Lower leg skin (tissue), 4 donors: ENCODE measurements around the gene CCDC142. TPM values are rescaled to one million over a fixed set of nuclear protein-coding genes. Genes with fewer than 3 reads are reported as not detected.

Experiments used
- DNase-seq, 2 donors: peaks; one replicate each; pipeline ENCODE4 v3.0.0-alpha.2; 2019; ENCODE audit warnings: low spot score in 2 of 2
- H3K4me3 ChIP-seq: fragments of 200-600 bp; sonication (generic); 2 replicates; pipeline ENCODE4 v1.5.1; 2017; ENCODE audit warnings: mild to moderate bottlenecking, low read depth; ENCODE audit not compliant: poor library complexity, severe bottlenecking
- CTCF ChIP-seq, 3 donors: fragments of 450-650 bp; IDR thresholded peaks; one replicate each; pipeline ENCODE4 v1.5.1; 2016; ENCODE audit warnings: antibody characterized with exemption in 3 of 3, mild to moderate bottlenecking in 3 of 3, moderate library complexity in 2 of 3
- POLR2A ChIP-seq, 2 donors: fragments of 450-650 bp; IDR thresholded peaks; one replicate each; pipeline ENCODE4 v1.6.1; 2016 to 2017; ENCODE audit warnings: antibody characterized with exemption in 2 of 2, mild to moderate bottlenecking in 1 of 2, moderate library complexity in 1 of 2
- WGBS, 2 donors: methylation state at CpG; one replicate each; pipeline ENCODE4 v1.1.5; 2018; 5-methylcytosine and 5-hydroxymethylcytosine counted together
- intact Hi-C: fragments of 100-400 bp; cut with DNase I; formaldehyde crosslinking; loops from one replicate; pipeline ENCODE4 v1.15.0; 2023; ENCODE audit warnings: low total_unique reads
- total RNA-seq, 4 donors: library from RNA; depleted of rRNA; stranded (reverse); fragments of >200 nt; gene quantifications; one replicate each; pipeline ENCODE4 v1.1.0, GENCODE V29; 2016

Gene CCDC142
- total RNA-seq, 4 donors from 2014 or later, result 11.7 to 16.1 (median 13.4) TPM

DNA sequence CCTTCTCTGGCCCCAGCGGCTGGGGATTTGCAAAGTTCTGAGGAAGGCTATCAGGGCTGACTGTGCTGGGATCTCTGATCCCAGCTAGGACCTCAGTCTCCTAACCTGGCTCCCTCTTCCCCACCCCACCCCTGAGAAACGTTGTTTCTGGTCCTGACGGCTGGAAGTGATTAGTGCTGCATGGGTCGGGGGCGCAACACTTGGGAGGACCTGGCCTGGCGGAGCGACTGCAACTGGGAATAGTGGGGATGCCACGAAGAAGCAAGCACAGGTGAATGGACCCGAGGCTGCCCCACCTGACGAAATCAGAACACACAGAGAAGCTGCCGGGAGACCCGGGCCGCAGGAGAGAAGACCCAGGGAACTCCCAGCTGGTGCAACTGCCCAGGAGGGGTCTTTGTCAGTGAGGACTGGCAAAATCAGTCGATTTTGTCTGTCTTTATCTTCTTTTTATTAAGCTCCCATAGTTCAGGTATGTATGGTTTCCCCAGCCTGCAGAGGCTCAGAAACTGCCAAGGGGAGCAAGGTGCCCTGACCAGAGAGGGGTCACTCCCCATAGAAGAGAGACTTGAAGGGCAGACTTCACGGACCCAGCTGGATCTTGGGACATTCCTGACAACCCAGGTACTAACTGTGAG, 17.3 kb upstream of the CCDC142 start:
- TF ChIP-seq POLR2A (IDR thresholded peaks at IDR 0.05), result no peak
- TF ChIP-seq CTCF (IDR thresholded peaks at IDR 0.05), result no peak
- DNase-seq, result no peak
- WGBS, 2 donors, result 72 to 76% methylated on average over 15 of the region's 15 CpGs
- no peak overlapping the region for H3K4me3 ChIP-seq
- intact Hi-C loops, result no loop called here

DNA sequence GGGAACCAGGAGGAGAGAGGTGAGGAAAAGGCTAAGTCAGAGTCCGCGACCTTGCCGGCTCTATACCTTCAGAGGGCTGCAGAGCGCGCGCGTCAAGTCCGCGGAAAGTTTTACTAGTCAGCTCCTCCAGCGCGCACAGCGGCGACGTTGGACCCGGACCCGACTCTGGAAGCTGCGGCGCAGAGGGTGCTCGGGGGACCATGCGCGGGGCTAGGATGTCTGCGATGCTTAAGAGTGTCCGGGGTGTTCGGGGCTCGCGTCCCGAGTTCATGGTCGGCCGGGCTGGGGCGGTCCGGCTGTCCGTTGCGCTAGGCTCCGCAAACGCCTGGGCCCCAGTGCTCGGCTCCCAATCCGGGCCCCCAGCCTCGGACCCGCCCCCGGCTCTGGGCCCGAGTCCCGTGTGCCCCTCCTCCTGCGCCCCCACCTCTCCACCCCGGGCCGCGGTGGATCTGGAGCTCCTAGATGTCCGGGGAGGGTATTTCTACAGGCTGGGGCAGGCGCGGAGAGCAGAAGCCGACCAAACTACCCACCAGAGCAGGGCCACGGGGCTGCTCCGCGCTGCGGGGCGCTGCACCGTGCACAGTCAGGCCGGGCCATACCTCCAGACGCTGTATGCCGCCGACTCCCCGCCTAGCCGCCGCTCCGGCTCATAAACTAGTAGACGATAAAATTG, 16.6 kb upstream of the CCDC142 start, which contains the start of gene LBX2:
Gene LBX2, minus strand, starts transcription at position 337 of the 673 bp plus-strand sequence. Its CDS starts 66 bp downstream, at position 271.
- TF ChIP-seq POLR2A (IDR thresholded peaks at IDR 0.05), result no peak
- intact Hi-C loops, result no loop called here
- WGBS, 2 donors, result 7 to 12% methylated on average over 52 to 58 of the region's 65 CpGs

DNA sequence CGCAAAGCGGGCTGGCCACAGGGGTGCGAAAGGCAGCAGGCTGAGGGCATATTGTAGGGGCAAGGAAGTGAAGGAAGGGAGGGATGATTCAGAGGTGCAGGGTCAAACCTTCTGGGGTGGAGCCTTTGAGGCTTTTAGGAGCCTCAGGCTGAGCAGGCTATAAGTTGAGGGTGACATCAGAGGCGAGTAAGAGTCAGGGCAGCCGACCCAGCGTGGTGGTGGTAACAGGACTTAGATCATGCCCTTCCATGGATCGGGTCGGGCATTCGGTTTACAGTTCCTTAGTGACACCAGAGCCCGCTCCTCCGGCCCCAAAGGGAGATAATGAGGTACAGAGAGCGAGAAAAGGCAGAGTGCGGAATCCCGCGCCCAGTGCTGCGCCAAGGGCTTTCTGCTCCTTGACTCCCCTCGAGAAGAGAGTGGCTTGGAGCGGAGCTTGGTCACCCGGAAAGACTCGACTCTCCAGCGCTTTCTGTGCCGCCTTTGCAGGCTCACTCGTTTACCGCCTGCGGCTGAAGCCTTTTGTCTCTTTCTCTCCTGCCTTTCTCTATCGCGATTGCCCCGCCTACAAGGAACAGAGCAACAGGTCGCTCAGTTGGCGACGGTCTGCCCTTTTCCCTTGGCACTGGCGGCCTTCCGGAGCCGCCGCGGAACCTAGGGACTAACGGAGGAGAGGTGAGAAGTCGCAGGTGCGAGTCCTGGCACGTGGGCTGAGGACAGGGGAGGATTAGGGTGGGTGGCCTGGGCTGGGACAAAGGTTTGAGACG, 15.9 kb upstream of the CCDC142 start:
- intact Hi-C loops, result no loop called here
- WGBS, 2 donors, result 1% methylated on average over 41 of the region's 41 CpGs
- TF ChIP-seq POLR2A (IDR thresholded peaks at IDR 0.05) (no peak), CTCF (IDR thresholded peaks at IDR 0.05) (no peak)
- no peak for DNase-seq
- H3K4me3 ChIP-seq, result no peak overlapping the region

More for the DNA sequence above, 16.6 kb upstream of the CCDC142 start, which contains the start of gene LBX2:
- no peak for DNase-seq
- H3K4me3 ChIP-seq, result no peak within 1 kb of the TSS

DNA sequence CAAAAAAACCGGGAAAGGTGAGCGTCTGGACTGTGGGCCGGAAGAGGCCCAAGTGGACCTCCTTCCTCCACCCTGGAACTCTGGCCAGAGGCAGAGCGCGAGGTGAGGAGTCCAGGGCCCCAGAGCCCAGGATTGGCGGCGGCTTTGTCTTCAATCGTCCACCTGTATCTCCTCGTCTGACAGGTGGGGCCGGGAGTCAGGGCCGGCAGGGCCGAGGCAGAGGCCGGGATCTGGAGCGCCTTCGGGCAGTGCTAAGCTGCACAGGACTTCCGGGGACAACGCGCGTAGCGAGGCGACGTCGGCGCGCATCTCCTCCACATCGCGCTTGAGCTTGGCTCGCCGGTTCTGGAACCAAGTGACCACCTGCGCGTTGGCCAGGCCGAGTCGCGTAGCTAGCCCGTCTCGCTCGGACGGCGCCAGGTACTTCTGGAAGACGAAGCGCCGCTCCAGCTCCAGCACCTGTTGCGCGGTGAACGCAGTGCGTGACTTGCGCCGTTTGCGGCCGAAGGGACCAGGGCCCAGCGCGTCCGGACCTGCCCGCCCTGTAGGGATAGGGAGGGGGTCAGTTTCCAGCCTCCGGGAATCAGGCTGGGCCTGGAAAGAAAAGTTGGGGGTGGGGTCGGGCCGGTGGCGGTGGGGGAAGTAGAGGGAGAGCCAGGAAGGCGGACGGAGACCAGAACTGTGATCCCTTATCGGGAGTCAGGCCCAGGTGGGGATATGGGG, 15.1 kb upstream of the CCDC142 start:
- 5 to 6% methylated on average over 28 to 42 of the region's 61 CpGs for WGBS, 2 donors
- TF ChIP-seq CTCF (IDR thresholded peaks at IDR 0.05) (no peak), POLR2A (IDR thresholded peaks at IDR 0.05) (no peak)
- intact Hi-C loops, result no loop called here
- no peak for DNase-seq
- no peak overlapping the region for H3K4me3 ChIP-seq

DNA sequence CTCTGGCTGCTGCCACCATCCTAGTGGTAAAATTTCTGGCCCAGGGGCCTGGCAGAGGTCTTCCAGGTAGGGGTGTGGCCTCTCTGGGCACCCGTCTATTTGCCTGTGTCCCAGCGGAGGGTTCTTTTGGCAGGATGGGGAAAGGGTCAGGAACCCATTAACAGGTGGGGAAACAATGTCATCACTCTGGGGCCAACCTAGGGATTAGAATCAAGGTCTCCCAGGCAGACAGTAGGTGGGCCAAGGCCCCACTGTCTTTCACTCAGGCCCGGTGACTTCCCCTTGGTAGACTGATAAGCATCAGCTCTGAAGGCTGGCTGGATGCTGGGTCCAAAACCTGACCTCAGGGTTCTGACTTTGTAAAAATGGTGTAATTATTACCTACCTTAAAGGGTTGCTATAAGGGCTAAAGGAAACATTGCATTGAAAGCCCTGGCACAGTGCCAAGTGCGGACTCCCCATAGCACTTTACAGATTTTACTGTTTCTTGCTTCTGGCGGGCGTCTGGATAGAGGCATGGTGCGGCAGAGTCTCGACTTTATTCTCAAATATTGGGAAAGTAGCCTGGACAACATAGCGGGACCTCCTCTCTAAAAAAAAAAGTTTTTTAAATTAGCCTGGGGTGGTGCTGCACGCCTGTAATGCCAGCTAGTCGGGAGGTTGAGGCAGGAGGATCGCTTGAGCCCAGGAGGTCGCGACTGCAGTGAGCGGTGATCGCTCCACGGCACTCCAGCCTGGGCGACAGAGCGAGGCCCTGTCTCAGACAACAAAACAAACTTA, 14.4 kb upstream of the CCDC142 start:
- TF ChIP-seq CTCF (IDR thresholded peaks at IDR 0.05), result no peak
- no peak for TF ChIP-seq POLR2A (IDR thresholded peaks at IDR 0.05)
- WGBS, 2 donors, result 58 to 61% methylated on average over 19 of the region's 19 CpGs
- intact Hi-C loops, result no loop called here
- no peak overlapping the region for H3K4me3 ChIP-seq
- no peak for DNase-seq
